Stimulated activated naive CD8-positive, alpha-beta T cell treated with anti-CD3 and anti-CD28 coated beads, Interleukin-15, amount 100 ng/mL, for 72 hours (primary cell): ENCODE data around the gene DUSP6.
A peak's percentile ranks its signal among the peaks of the same experiment; 100 is the strongest.

ENCODE experiments used
- ATAC-seq: fragments of 150-1000 bp; cut with Tn5 transposase; 2 replicates; pipeline ENCODE4 v1.10.0; 2021; ENCODE audit warnings: mild to moderate bottlenecking, moderate library complexity
- DNase-seq, 2 donors: peaks; one replicate each; pipeline ENCODE4 v3.0.0; 2021 to 2022
- H3K27ac Mint-ChIP-seq, 2 donors: one replicate each; pipeline ENCODE4 v1.8.0; 2022; ENCODE audit warnings: mild to moderate bottlenecking in 2 of 2, mixed read lengths in 2 of 2, moderate library complexity in 2 of 2
- H3K27me3 Mint-ChIP-seq: one replicate; pipeline ENCODE4 v1.8.0; 2022; ENCODE audit warnings: mixed read lengths
- H3K4me1 Mint-ChIP-seq: one replicate; pipeline ENCODE4 v1.8.0; 2022; ENCODE audit warnings: mild to moderate bottlenecking, mixed read lengths
- H3K4me3 Mint-ChIP-seq, 2 donors: one replicate each; pipeline ENCODE4 v1.8.0; 2022; ENCODE audit warnings: mild to moderate bottlenecking in 2 of 2, mixed read lengths in 2 of 2, moderate library complexity in 1 of 2
- H3K9me3 Mint-ChIP-seq, 2 donors: one replicate each; pipeline ENCODE4 v1.8.0; 2022; ENCODE audit warnings: mixed read lengths in 2 of 2

Gene DUSP6

GRCh38 chr12:89309440-89309802, 42.9 kb downstream of the DUSP6 start:
- Mint-ChIP-seq H3K27me3 (no peaks in the 10 kb centered on the region), H3K4me3 (no peak overlapping the region), H3K4me1 (peaks cover 47% of the 10 kb centered on the region), H3K9me3 (peaks cover 0 to 8% of the 10 kb centered on the region in 2 donors), H3K27ac (no peak overlapping the region)
- peak; percentile 19 for ATAC-seq
- no peak for DNase-seq

- Mint-ChIP-seq H3K27me3 (no peaks in the 10 kb centered on the region), H3K9me3 (peaks cover 0 to 8% of the 10 kb centered on the region in 2 donors), H3K27ac (peak overlapping the region in 1 of 2 donors; percentile 35), H3K4me3 (peak overlapping the region in 1 of 2 donors; percentile 51), H3K4me1 (peaks cover 41% of the 10 kb centered on the region)
- DNase-seq (peak in 1 of 2 donors; percentile 11), ATAC-seq (peak; percentile 66)
Observed at GRCh38 chr12:89307474-89308253, 44.6 kb downstream of the DUSP6 start.

- ATAC-seq, result peak; percentile 51
- Mint-ChIP-seq H3K27ac (peak overlapping the region in 1 of 2 donors; percentile 28), H3K4me3 (no peak overlapping the region), H3K27me3 (no peaks in the 10 kb centered on the region), H3K9me3 (peaks cover 0 to 8% of the 10 kb centered on the region in 2 donors), H3K4me1 (peaks cover 41% of the 10 kb centered on the region)
- no peak for DNase-seq
Observed at GRCh38 chr12:89306827-89307473, 45.4 kb downstream of the DUSP6 start.

GRCh38 chr12:89305373-89305772, 46.9 kb downstream of the DUSP6 start:
- DNase-seq (no peak), ATAC-seq (no peak)
- Mint-ChIP-seq H3K4me1 (peaks cover 41% of the 10 kb centered on the region), H3K27ac (no peak overlapping the region), H3K4me3 (no peak overlapping the region), H3K9me3 (peaks cover 0 to 8% of the 10 kb centered on the region in 2 donors), H3K27me3 (no peaks in the 10 kb centered on the region)

- no peak overlapping the region for H3K27ac Mint-ChIP-seq
- H3K4me3 Mint-ChIP-seq, result no peak overlapping the region
- H3K27me3 Mint-ChIP-seq, result peaks cover 9% of the 10 kb centered on the region
- no peak for DNase-seq
- H3K9me3 Mint-ChIP-seq, result no peaks in the 10 kb centered on the region
- no peak for ATAC-seq
- no peaks in the 10 kb centered on the region for H3K4me1 Mint-ChIP-seq
Observed at GRCh38 chr12:89299931-89300330, 52.4 kb downstream of the DUSP6 start.

- Mint-ChIP-seq H3K4me1 (no peaks in the 10 kb centered on the region), H3K27me3 (peaks cover 9% of the 10 kb centered on the region), H3K27ac (no peak overlapping the region), H3K4me3 (no peak overlapping the region), H3K9me3 (no peaks in the 10 kb centered on the region)
- DNase-seq, result no peak
- ATAC-seq, result no peak
Observed at GRCh38 chr12:89299417-89299816, 52.9 kb downstream of the DUSP6 start.
